GM23338 (cell line): ENCODE results near the gene C3AR1. TPM values are rescaled to one million over a fixed set of nuclear protein-coding genes. Genes with fewer than 3 reads are reported as not detected.

ENCODE experiments used
- ATAC-seq: fragments of 200-7000 bp; cut with Tn5 transposase; 3 replicates; pipeline ENCODE4 v1.9.1; 2020
- DNase-seq: peaks from one replicate; pipeline ENCODE4 v3.0.0-alpha.2; 2015; ENCODE audit warnings: low spot score
- H2AFZ ChIP-seq: fragments of 200-600 bp; sonication (generic); 2 replicates; pipeline ENCODE4 v1.8.0; 2016; ENCODE audit warnings: antibody characterized with exemption, mild to moderate bottlenecking, moderate library complexity
- H3F3A ChIP-seq: fragments of 200-600 bp; sonication (generic); replicated peaks from 2 replicates; pipeline ENCODE4 v1.8.0; 2017; ENCODE audit warnings: antibody characterized with exemption, mixed run types, low read depth
- H3K27ac ChIP-seq: fragments of 200-600 bp; sonication (generic); 2 replicates; pipeline ENCODE4 v1.6.1; 2016; ENCODE audit warnings: low read depth
- H3K27me3 ChIP-seq: fragments of 200-600 bp; sonication (generic); 2 replicates; pipeline ENCODE4 v1.8.0; 2016; ENCODE audit warnings: mild to moderate bottlenecking, mixed run types, moderate library complexity; ENCODE audit not compliant: insufficient read depth
- H3K36me3 ChIP-seq: fragments of 200-600 bp; sonication (generic); 2 replicates; pipeline ENCODE4 v1.8.0; 2016; ENCODE audit warnings: mild to moderate bottlenecking; ENCODE audit not compliant: insufficient read depth
- H3K4me1 ChIP-seq: fragments of 200-600 bp; sonication (generic); 2 replicates; pipeline ENCODE4 v1.8.0; 2016; ENCODE audit warnings: mild to moderate bottlenecking, moderate library complexity; ENCODE audit not compliant: insufficient read depth
- H3K4me2 ChIP-seq: fragments of 200-600 bp; sonication (generic); 2 replicates; pipeline ENCODE4 v1.7.1; 2017; ENCODE audit warnings: mixed run types
- H3K4me3 ChIP-seq: fragments of 200-600 bp; sonication (generic); 2 replicates; pipeline ENCODE4 v1.6.1; 2016; ENCODE audit warnings: mixed run types
- H3K79me2 ChIP-seq: fragments of 200-600 bp; sonication (generic); replicated peaks from 2 replicates; pipeline ENCODE4 v1.8.0; 2017; ENCODE audit warnings: mild to moderate bottlenecking; ENCODE audit not compliant: insufficient read depth
- H3K9me2 ChIP-seq: fragments of 200-600 bp; sonication (generic); 2 replicates; pipeline ENCODE4 v1.8.0; 2017; ENCODE audit not compliant: insufficient read depth
- H4K20me1 ChIP-seq: fragments of 200-600 bp; sonication (generic); replicated peaks from 2 replicates; pipeline ENCODE4 v1.8.0; 2017; ENCODE audit warnings: mild to moderate bottlenecking; ENCODE audit not compliant: insufficient read depth
- H3K27ac Mint-ChIP-seq: 2 replicates; pipeline ENCODE4 v1.8.0; 2020; ENCODE audit warnings: inconsistent platforms, mild to moderate bottlenecking, moderate library complexity, mixed read lengths
- H3K27me3 Mint-ChIP-seq: 3 replicates; pipeline ENCODE4 v1.8.0; 2022; ENCODE audit warnings: low read depth, mild to moderate bottlenecking, moderate library complexity, mixed read lengths, inconsistent platforms; ENCODE audit not compliant: insufficient read depth, poor library complexity
- H3K36me3 Mint-ChIP-seq: 3 replicates; pipeline ENCODE4 v1.8.0; 2021; ENCODE audit warnings: low read depth, mild to moderate bottlenecking, inconsistent platforms, moderate library complexity, mixed read lengths
- H3K4me1 Mint-ChIP-seq: 3 replicates; pipeline ENCODE4 v1.8.0; 2020; ENCODE audit warnings: mild to moderate bottlenecking, inconsistent platforms, mixed read lengths
- H3K4me3 Mint-ChIP-seq: 3 replicates; pipeline ENCODE4 v1.8.0; 2021; ENCODE audit warnings: moderate library complexity, mild to moderate bottlenecking, inconsistent platforms, mixed read lengths
- H3K9me3 Mint-ChIP-seq: 3 replicates; pipeline ENCODE4 v1.8.0; 2020; ENCODE audit warnings: moderate library complexity, mild to moderate bottlenecking, inconsistent platforms, mixed read lengths
- EZH2 ChIP-seq: fragments of 200-600 bp; sonication (generic); IDR thresholded peaks from one replicate; pipeline ENCODE4 v1.8.0; 2017; ENCODE audit warnings: antibody characterized with exemption, mild to moderate bottlenecking, low read depth; ENCODE audit not compliant: unreplicated experiment
- JUNB ChIP-seq: IDR thresholded peaks from one replicate; pipeline ENCODE4 v1.6.1; 2016; ENCODE audit warnings: antibody characterized with exemption; ENCODE audit not compliant: unreplicated experiment
- POLR2AphosphoS5 ChIP-seq: IDR thresholded peaks from 2 replicates; pipeline ENCODE4 v1.6.1; 2016; ENCODE audit warnings: antibody characterized with exemption, low read depth
- REST ChIP-seq: IDR thresholded peaks from one replicate; pipeline ENCODE4 v1.6.1; 2018; ENCODE audit warnings: antibody characterized with exemption; ENCODE audit not compliant: unreplicated experiment
- STAT1 ChIP-seq: IDR thresholded peaks from one replicate; pipeline ENCODE4 v1.6.1; 2016; ENCODE audit warnings: antibody characterized with exemption; ENCODE audit not compliant: unreplicated experiment
- ZNF114 ChIP-seq: fragments of 250-450 bp; sonication (Bioruptor Pico); IDR thresholded peaks from 2 replicates; pipeline ENCODE4 v1.5.0; 2020; ENCODE audit warnings: mild to moderate bottlenecking, moderate library complexity
- polyA plus RNA-seq: library from polyadenylated mRNA; unstranded; fragments of >200 nt; fragmentation: Nextera tagmentation; extraction: Ambion mirVana; gene quantifications from 2 replicates; pipeline ENCODE4 v1.2.1, GENCODE V29; 2016
- total RNA-seq: library from RNA; depleted of rRNA; stranded (reverse); fragments of >200 nt; shearing (Covaris generic); gene quantifications from 2 replicates; pipeline ENCODE4 v1.2.3, GENCODE V29; 2014
- TF ChIP-seq, protein P1 (sequence below), 2 experiments: fragments of 200-600 bp in 1 of 2; sonication (generic) in 1 of 2; conservative IDR thresholded peaks; 2 replicates each; pipeline versions ENCODE4 v1.5.1 to v1.6.1; 2016 to 2017; ENCODE audit warnings: antibody characterized with exemption in 2 of 2, low read depth in 2 of 2, mild to moderate bottlenecking in 2 of 2, moderate library complexity in 1 of 2

Gene C3AR1
- total and polyA plus RNA-seq, 2 experiments from 2014 or later: not detected

GRCh38 chr12:8032242-8033152 lies 33.7 kb downstream of the C3AR1 start, which contains the start of gene FOXJ2:
Gene FOXJ2 (plus strand): TSS chr12:8032716. CDS start chr12:8039833, 7,117 bp downstream.
- TF ChIP-seq JUNB: no peak
- TF ChIP-seq, protein P1, sequence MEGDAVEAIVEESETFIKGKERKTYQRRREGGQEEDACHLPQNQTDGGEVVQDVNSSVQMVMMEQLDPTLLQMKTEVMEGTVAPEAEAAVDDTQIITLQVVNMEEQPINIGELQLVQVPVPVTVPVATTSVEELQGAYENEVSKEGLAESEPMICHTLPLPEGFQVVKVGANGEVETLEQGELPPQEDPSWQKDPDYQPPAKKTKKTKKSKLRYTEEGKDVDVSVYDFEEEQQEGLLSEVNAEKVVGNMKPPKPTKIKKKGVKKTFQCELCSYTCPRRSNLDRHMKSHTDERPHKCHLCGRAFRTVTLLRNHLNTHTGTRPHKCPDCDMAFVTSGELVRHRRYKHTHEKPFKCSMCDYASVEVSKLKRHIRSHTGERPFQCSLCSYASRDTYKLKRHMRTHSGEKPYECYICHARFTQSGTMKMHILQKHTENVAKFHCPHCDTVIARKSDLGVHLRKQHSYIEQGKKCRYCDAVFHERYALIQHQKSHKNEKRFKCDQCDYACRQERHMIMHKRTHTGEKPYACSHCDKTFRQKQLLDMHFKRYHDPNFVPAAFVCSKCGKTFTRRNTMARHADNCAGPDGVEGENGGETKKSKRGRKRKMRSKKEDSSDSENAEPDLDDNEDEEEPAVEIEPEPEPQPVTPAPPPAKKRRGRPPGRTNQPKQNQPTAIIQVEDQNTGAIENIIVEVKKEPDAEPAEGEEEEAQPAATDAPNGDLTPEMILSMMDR (conservative IDR thresholded peaks at IDR 0.05; ENCODE audit: low read depth in 2 of 2): peak; percentile 32 to 35; a peak in 3 of 4 replicates
- no peak for TF ChIP-seq REST
- TF ChIP-seq STAT1: no peak
- peaks cover 13% of the 10 kb centered on the region for H3K79me2 ChIP-seq
- peak within 1 kb of the TSS; percentile 86 for H3K27ac ChIP-seq
- H3K4me1 ChIP-seq: peaks cover 48% of the 10 kb centered on the region
- Mint-ChIP-seq H3K27ac (no peak within 1 kb of the TSS), H3K9me3 (no peaks in the 10 kb centered on the region), H3K27me3 (no peaks in the 10 kb centered on the region), H3K4me1 (peaks cover 43% of the 10 kb centered on the region), H3K4me3 (peak within 1 kb of the TSS; percentile 79), H3K36me3 (no peaks in the 10 kb centered on the region)
- peak within 1 kb of the TSS; percentile 77 for H2AFZ ChIP-seq
- H3K4me3 ChIP-seq: peak within 1 kb of the TSS; percentile 88
- 0 out of 2 replicates have a peak, but pooled peaks cover 4% of the 10 kb centered on the region for H4K20me1 ChIP-seq
- DNase-seq (peak; percentile 77), ATAC-seq (peak; percentile 79)
- H3K36me3 ChIP-seq: no peaks in the 10 kb centered on the region
- peak within 1 kb of the TSS; percentile 99 for H3K4me2 ChIP-seq
- peaks cover 17% of the 10 kb centered on the region; the same call in 1 of the 2 replicates for H3F3A ChIP-seq
- no peaks in the 10 kb centered on the region for H3K27me3 ChIP-seq
- H3K9me2 ChIP-seq: no peaks in the 10 kb centered on the region

GRCh38 chr12:8031872-8032241 lies 34.3 kb downstream of the C3AR1 start:
- H3K27me3 ChIP-seq: no peaks in the 10 kb centered on the region
- peaks cover 17% of the 10 kb centered on the region; the same call in 1 of the 2 replicates for H3F3A ChIP-seq
- H3K9me3 Mint-ChIP-seq: no peaks in the 10 kb centered on the region
- 0 out of 2 replicates have a peak, but pooled peaks cover 4% of the 10 kb centered on the region for H4K20me1 ChIP-seq
- no peaks in the 10 kb centered on the region for H3K36me3 ChIP-seq
- no peaks in the 10 kb centered on the region for H3K36me3 Mint-ChIP-seq
- DNase-seq (no peak), ATAC-seq (no peak)
- H3K79me2 ChIP-seq: peaks cover 13% of the 10 kb centered on the region
- H3K27me3 Mint-ChIP-seq: no peaks in the 10 kb centered on the region
- H2AFZ ChIP-seq: no peak overlapping the region; the same call in 1 of the 2 replicates
- peaks cover 36% of the 10 kb centered on the region for H3K4me1 Mint-ChIP-seq
- TF ChIP-seq ZNF114 (CRISPR knock-in tag) (no peak), EZH2 (no peak), REST (no peak), POLR2AphosphoS5 (no peak), JUNB (no peak)
- TF ChIP-seq, protein P1 (conservative IDR thresholded peaks at IDR 0.05; ENCODE audit: low read depth in 2 of 2): no peak
- no peak overlapping the region for H3K27ac ChIP-seq
- no peak overlapping the region for H3K27ac Mint-ChIP-seq
- no peaks in the 10 kb centered on the region for H3K9me2 ChIP-seq
- H3K4me1 ChIP-seq: peaks cover 42% of the 10 kb centered on the region
- peak overlapping the region; percentile 77 for H3K4me3 Mint-ChIP-seq
- peak overlapping the region; percentile 88 for H3K4me3 ChIP-seq
- H3K4me2 ChIP-seq: peak overlapping the region; percentile 83
